Activated CD4-positive, alpha-beta T cell treated with anti-CD3 and anti-CD28 coated beads, Interleukin-2, amount 10 ng/mL, durations not matched to agents 24 days and 14 days (primary cell): Measurements from ENCODE around the gene CER1. TPM values are rescaled to one million over a fixed set of nuclear protein-coding genes. Genes with fewer than 3 reads are reported as not detected.
"Not testable (repeated sequence)": the region's sequence is repeated elsewhere in the genome, so short reads cannot be mapped to it uniquely, and the experiment has no call there.

Experiments
- DNase-seq: peaks from one replicate; pipeline ENCODE4 v3.0.0; 2022
- H3K27ac Mint-ChIP-seq: one replicate; pipeline ENCODE4 v1.8.0; 2022; ENCODE audit warnings: mild to moderate bottlenecking, mixed read lengths
- H3K27me3 Mint-ChIP-seq: one replicate; pipeline ENCODE4 v1.8.0; 2022; ENCODE audit warnings: mixed read lengths
- H3K36me3 Mint-ChIP-seq: one replicate; pipeline ENCODE4 v1.8.0; 2022; ENCODE audit warnings: low read depth, mild to moderate bottlenecking, mixed read lengths
- H3K4me1 Mint-ChIP-seq: one replicate; pipeline ENCODE4 v1.8.0; 2021; ENCODE audit warnings: mixed read lengths
- H3K4me3 Mint-ChIP-seq: one replicate; pipeline ENCODE4 v1.8.0; 2022; ENCODE audit warnings: mild to moderate bottlenecking, moderate library complexity, mixed read lengths
- H3K9me3 Mint-ChIP-seq: one replicate; pipeline ENCODE4 v1.8.0; 2021; ENCODE audit warnings: mixed read lengths
- intact Hi-C: fragments of 100-400 bp; cut with micrococcal nuclease; formaldehyde crosslinking; loops from one replicate; pipeline ENCODE4 v1.15.1; 2023
- total RNA-seq: library from RNA; stranded (reverse); gene quantifications from 2 replicates; pipeline ENCODE4 v1.2.3, GENCODE V29; 2022

Gene CER1
- total RNA-seq, 1 donor from 2014 or later, result not detected

GRCh38 chr9:14702200-14702720 is 20.3 kb downstream of the CER1 start:
- intact Hi-C loops, result no loop called here
- no peak for DNase-seq
- Mint-ChIP-seq H3K4me1 (no peaks in the 10 kb centered on the region), H3K27me3 (peaks cover 10% of the 10 kb centered on the region), H3K4me3 (no peak overlapping the region), H3K36me3 (no peaks in the 10 kb centered on the region), H3K27ac (no peak overlapping the region), H3K9me3 (peaks cover 22% of the 10 kb centered on the region)

GRCh38 chr9:14693251-14693861 is 29.2 kb downstream of the CER1 start, which contains the start of gene ZDHHC21:
ZDHHC21 (minus strand) TSS chr9:14693432; CDS start chr9:14674340, 19,092 bp downstream.
- no peaks in the 10 kb centered on the region for H3K9me3 Mint-ChIP-seq
- H3K27me3 Mint-ChIP-seq, result peaks cover 20% of the 10 kb centered on the region
- peaks cover 16% of the 10 kb centered on the region for H3K36me3 Mint-ChIP-seq
- peak within 1 kb of the TSS; percentile 95 for H3K27ac Mint-ChIP-seq
- H3K4me1 Mint-ChIP-seq, result peaks cover 33% of the 10 kb centered on the region
- peak within 1 kb of the TSS; percentile 96 for H3K4me3 Mint-ChIP-seq
- intact Hi-C loops, result loop anchor here (2.0 kb wide), 2 partner anchors 23 to 371 kb away; no protein-coding TSS in a partner anchor
- peak; percentile 88 for DNase-seq

- Mint-ChIP-seq H3K27me3 (peaks cover 16% of the 10 kb centered on the region), H3K9me3 (no peaks in the 10 kb centered on the region), H3K4me1 (peaks cover 37% of the 10 kb centered on the region), H3K36me3 (peaks cover 19% of the 10 kb centered on the region), H3K4me3 (peak overlapping the region; percentile 96), H3K27ac (peak overlapping the region; percentile 95)
- intact Hi-C loops, result loop anchor here (2.0 kb wide), 2 partner anchors 22 to 370 kb away; no protein-coding TSS in a partner anchor
- DNase-seq, result no peak
Observed at GRCh38 chr9:14692470-14693250, 29.9 kb downstream of the CER1 start.

- DNase-seq, result no peak
- intact Hi-C loops, result no loop called here
- Mint-ChIP-seq H3K4me1 (peaks cover 37% of the 10 kb centered on the region), H3K27me3 (peaks cover 6% of the 10 kb centered on the region), H3K27ac (no peak overlapping the region), H3K9me3 (no peaks in the 10 kb centered on the region), H3K36me3 (peaks cover 26% of the 10 kb centered on the region), H3K4me3 (no peak overlapping the region)
Observed at GRCh38 chr9:14690948-14691730, 31.4 kb downstream of the CER1 start.

- peaks cover 48% of the 10 kb centered on the region for H3K36me3 Mint-ChIP-seq
- no peaks in the 10 kb centered on the region for H3K27me3 Mint-ChIP-seq
- no peak overlapping the region for H3K4me3 Mint-ChIP-seq
- intact Hi-C loops, result no loop called here
- H3K27ac Mint-ChIP-seq, result no peak overlapping the region
- peaks cover 26% of the 10 kb centered on the region for H3K4me1 Mint-ChIP-seq
- H3K9me3 Mint-ChIP-seq, result no peaks in the 10 kb centered on the region
- DNase-seq, result no peak
Observed at GRCh38 chr9:14687042-14687719, 35.4 kb downstream of the CER1 start.

GRCh38 chr9:14686168-14686567 is 36.4 kb downstream of the CER1 start:
- H3K9me3 Mint-ChIP-seq, result no peaks in the 10 kb centered on the region
- intact Hi-C loops, result no loop called here
- H3K4me3 Mint-ChIP-seq, result no peak overlapping the region
- DNase-seq, result no peak
- no peaks in the 10 kb centered on the region for H3K27me3 Mint-ChIP-seq
- peaks cover 23% of the 10 kb centered on the region for H3K4me1 Mint-ChIP-seq
- peaks cover 55% of the 10 kb centered on the region for H3K36me3 Mint-ChIP-seq
- no peak overlapping the region for H3K27ac Mint-ChIP-seq

- H3K4me3 Mint-ChIP-seq, H3K27me3 Mint-ChIP-seq, H3K27ac Mint-ChIP-seq, H3K9me3 Mint-ChIP-seq, DNase-seq, intact Hi-C loops, H3K4me1 Mint-ChIP-seq: not testable (repeated sequence)
- peaks cover 45% of the 10 kb centered on the region for H3K36me3 Mint-ChIP-seq
Observed at GRCh38 chr9:14682616-14683015, 39.9 kb downstream of the CER1 start.

- intact Hi-C loops, result no loop called here
- Mint-ChIP-seq H3K4me3 (no peak overlapping the region), H3K9me3 (no peaks in the 10 kb centered on the region), H3K36me3 (peaks cover 32% of the 10 kb centered on the region), H3K27ac (no peak overlapping the region), H3K27me3 (no peaks in the 10 kb centered on the region), H3K4me1 (peaks cover 6% of the 10 kb centered on the region)
- no peak for DNase-seq
Observed at GRCh38 chr9:14678776-14679175, 43.8 kb downstream of the CER1 start.

GRCh38 chr9:14677872-14678271 is 44.7 kb downstream of the CER1 start:
- no peaks in the 10 kb centered on the region for H3K27me3 Mint-ChIP-seq
- H3K36me3 Mint-ChIP-seq, result peaks cover 30% of the 10 kb centered on the region
- no peak overlapping the region for H3K27ac Mint-ChIP-seq
- H3K4me3 Mint-ChIP-seq, result no peak overlapping the region
- H3K4me1 Mint-ChIP-seq, result peaks cover 6% of the 10 kb centered on the region
- intact Hi-C loops, result no loop called here
- no peak for DNase-seq
- H3K9me3 Mint-ChIP-seq, result no peaks in the 10 kb centered on the region

GRCh38 chr9:14677396-14677795 is 45.1 kb downstream of the CER1 start:
- Mint-ChIP-seq H3K27ac (no peak overlapping the region), H3K9me3 (no peaks in the 10 kb centered on the region), H3K27me3 (no peaks in the 10 kb centered on the region), H3K36me3 (peaks cover 27% of the 10 kb centered on the region), H3K4me1 (peaks cover 4% of the 10 kb centered on the region), H3K4me3 (no peak overlapping the region)
- DNase-seq, result no peak
- intact Hi-C loops, result no loop called here

- peaks cover 6% of the 10 kb centered on the region for H3K4me1 Mint-ChIP-seq
- H3K36me3 Mint-ChIP-seq, result peaks cover 23% of the 10 kb centered on the region
- H3K27me3 Mint-ChIP-seq, result no peaks in the 10 kb centered on the region
- no peak for DNase-seq
- intact Hi-C loops, result no loop called here
- no peak overlapping the region for H3K4me3 Mint-ChIP-seq
- no peak overlapping the region for H3K27ac Mint-ChIP-seq
- no peaks in the 10 kb centered on the region for H3K9me3 Mint-ChIP-seq
Observed at GRCh38 chr9:14674630-14675029, 47.9 kb downstream of the CER1 start.

- Mint-ChIP-seq H3K27me3 (no peaks in the 10 kb centered on the region), H3K4me3 (no peak overlapping the region), H3K36me3 (peaks cover 17% of the 10 kb centered on the region), H3K27ac (no peak overlapping the region), H3K4me1 (peaks cover 6% of the 10 kb centered on the region), H3K9me3 (no peaks in the 10 kb centered on the region)
- DNase-seq, result no peak
- intact Hi-C loops, result loop anchor here (2.0 kb wide), 1 partner anchor 21 kb away; the partner anchor contains the start of gene ZDHHC21
Observed at GRCh38 chr9:14671377-14671776, 51.2 kb downstream of the CER1 start.

GRCh38 chr9:14670718-14671117 is 51.8 kb downstream of the CER1 start:
- H3K27ac Mint-ChIP-seq, result peak overlapping the region; percentile 48
- no peak for DNase-seq
- H3K27me3 Mint-ChIP-seq, result no peaks in the 10 kb centered on the region
- H3K9me3 Mint-ChIP-seq, result no peaks in the 10 kb centered on the region
- no peak overlapping the region for H3K4me3 Mint-ChIP-seq
- intact Hi-C loops, result loop anchor here (2.0 kb wide), 1 partner anchor 22 kb away; the partner anchor contains the start of gene ZDHHC21
- peaks cover 6% of the 10 kb centered on the region for H3K4me1 Mint-ChIP-seq
- H3K36me3 Mint-ChIP-seq, result peaks cover 14% of the 10 kb centered on the region
